ENCODE measurements around the gene SLC16A3. TPM values are rescaled to one million over a fixed set of nuclear protein-coding genes. Genes with fewer than 3 reads are reported as not detected.

Gene SLC16A3
- total RNA-seq, 1 donor from 2014 or later, result 162 TPM

GRCh38 chr17:82273327-82274133 lies 44.7 kb downstream of the SLC16A3 start, which contains the start of gene CSNK1D:
TSS of gene CSNK1D (minus strand) at chr17:82273700. CDS start at chr17:82273381, 319 bp downstream.
- intact Hi-C loops (cut with micrococcal nuclease), result loop anchor here (1.0 to 5.0 kb wide), 3 partner anchors 19 to 48 kb away; no protein-coding TSS in a partner anchor
- peaks cover 35% of the 10 kb centered on the region for H3K4me1 Mint-ChIP-seq
- peaks cover 37% of the 10 kb centered on the region for H3K36me3 Mint-ChIP-seq (ENCODE audit: low read depth)
- no peaks in the 10 kb centered on the region for H3K9me3 Mint-ChIP-seq
- peak within 1 kb of the TSS; percentile 88 for H3K4me3 Mint-ChIP-seq
- peaks cover 2% of the 10 kb centered on the region for H3K27me3 Mint-ChIP-seq
- peak; percentile 97 for DNase-seq
- H3K27ac Mint-ChIP-seq, result peak within 1 kb of the TSS; percentile 100

- Mint-ChIP-seq H3K36me3 (ENCODE audit: low read depth) (peaks cover 32% of the 10 kb centered on the region), H3K27me3 (peaks cover 2% of the 10 kb centered on the region), H3K4me3 (peak overlapping the region; percentile 88), H3K9me3 (no peaks in the 10 kb centered on the region), H3K27ac (no peak overlapping the region), H3K4me1 (peaks cover 29% of the 10 kb centered on the region)
- intact Hi-C loops (cut with micrococcal nuclease), result loop anchor here (5.0 kb wide), 1 partner anchor 37 kb away; no protein-coding TSS in a partner anchor
- DNase-seq, result no peak
These were observed 45.5 kb downstream of the SLC16A3 start for GRCh38 chr17:82274134-82275020.

- Mint-ChIP-seq H3K36me3 (ENCODE audit: low read depth) (peaks cover 25% of the 10 kb centered on the region), H3K4me1 (peaks cover 22% of the 10 kb centered on the region), H3K9me3 (no peaks in the 10 kb centered on the region), H3K27ac (no peak overlapping the region), H3K27me3 (peaks cover 2% of the 10 kb centered on the region), H3K4me3 (peak overlapping the region; percentile 30)
- intact Hi-C loops (cut with micrococcal nuclease), result no loop called here
- DNase-seq, result no peak
These were observed 46.5 kb downstream of the SLC16A3 start for GRCh38 chr17:82275326-82275725.

GRCh38 chr17:82276938-82277337 lies 48.1 kb downstream of the SLC16A3 start:
- Mint-ChIP-seq H3K36me3 (ENCODE audit: low read depth) (peaks cover 9% of the 10 kb centered on the region), H3K27me3 (peaks cover 2% of the 10 kb centered on the region), H3K4me3 (no peak overlapping the region), H3K27ac (peak overlapping the region; percentile 32), H3K9me3 (no peaks in the 10 kb centered on the region), H3K4me1 (peaks cover 16% of the 10 kb centered on the region)
- intact Hi-C loops (cut with micrococcal nuclease), result no loop called here
- DNase-seq, result no peak

- H3K9me3 Mint-ChIP-seq, result no peaks in the 10 kb centered on the region
- intact Hi-C loops (cut with micrococcal nuclease), result no loop called here
These were observed 49.0 kb downstream of the SLC16A3 start for GRCh38 chr17:82277851-82278250.

GRCh38 chr17:82278308-82278707 lies 49.5 kb downstream of the SLC16A3 start:
- Mint-ChIP-seq H3K27ac (no peak overlapping the region), H3K27me3 (peaks cover 2% of the 10 kb centered on the region), H3K9me3 (no peaks in the 10 kb centered on the region), H3K36me3 (ENCODE audit: low read depth) (peaks cover 2% of the 10 kb centered on the region), H3K4me3 (no peak overlapping the region), H3K4me1 (peaks cover 11% of the 10 kb centered on the region)
- intact Hi-C loops (cut with micrococcal nuclease), result no loop called here
- no peak for DNase-seq

More at GRCh38 chr17:82277851-82278250, 49.0 kb downstream of the SLC16A3 start:
- Mint-ChIP-seq H3K4me3 (no peak overlapping the region), H3K27ac (no peak overlapping the region), H3K4me1 (peaks cover 9% of the 10 kb centered on the region), H3K36me3 (ENCODE audit: low read depth) (peaks cover 2% of the 10 kb centered on the region), H3K27me3 (peaks cover 2% of the 10 kb centered on the region)
- DNase-seq, result no peak

- no peak overlapping the region for H3K4me3 Mint-ChIP-seq
- no peak for DNase-seq
- intact Hi-C loops (cut with micrococcal nuclease), result no loop called here
- no peaks in the 10 kb centered on the region for H3K9me3 Mint-ChIP-seq
- H3K27ac Mint-ChIP-seq, result no peak overlapping the region
- peaks cover 16% of the 10 kb centered on the region for H3K4me1 Mint-ChIP-seq
- no peaks in the 10 kb centered on the region for H3K36me3 Mint-ChIP-seq (ENCODE audit: low read depth)
- H3K27me3 Mint-ChIP-seq, result peaks cover 2% of the 10 kb centered on the region
These were observed 50.0 kb downstream of the SLC16A3 start for GRCh38 chr17:82278786-82279391.

GRCh38 chr17:82280537-82280936 lies 51.7 kb downstream of the SLC16A3 start:
- no peaks in the 10 kb centered on the region for H3K36me3 Mint-ChIP-seq (ENCODE audit: low read depth)
- H3K4me1 Mint-ChIP-seq, result peaks cover 13% of the 10 kb centered on the region
- no peaks in the 10 kb centered on the region for H3K9me3 Mint-ChIP-seq
- peaks cover 2% of the 10 kb centered on the region for H3K27me3 Mint-ChIP-seq
- no peak for DNase-seq
- intact Hi-C loops (cut with micrococcal nuclease), result no loop called here
- H3K27ac Mint-ChIP-seq, result no peak overlapping the region
- H3K4me3 Mint-ChIP-seq, result no peak overlapping the region

GRCh38 chr17:82281076-82281475 lies 52.2 kb downstream of the SLC16A3 start:
- DNase-seq, result no peak
- no peak overlapping the region for H3K27ac Mint-ChIP-seq
- H3K27me3 Mint-ChIP-seq, result peaks cover 2% of the 10 kb centered on the region
- no peaks in the 10 kb centered on the region for H3K9me3 Mint-ChIP-seq
- intact Hi-C loops (cut with micrococcal nuclease), result no loop called here
- H3K36me3 Mint-ChIP-seq (ENCODE audit: low read depth), result no peaks in the 10 kb centered on the region
- no peak overlapping the region for H3K4me3 Mint-ChIP-seq
- H3K4me1 Mint-ChIP-seq, result peaks cover 13% of the 10 kb centered on the region

- H3K27ac Mint-ChIP-seq, result no peak overlapping the region
- intact Hi-C loops (cut with micrococcal nuclease), result no loop called here
- peaks cover 2% of the 10 kb centered on the region for H3K27me3 Mint-ChIP-seq
- peaks cover 13% of the 10 kb centered on the region for H3K4me1 Mint-ChIP-seq
- H3K9me3 Mint-ChIP-seq, result no peaks in the 10 kb centered on the region
- no peak overlapping the region for H3K4me3 Mint-ChIP-seq
- no peak for DNase-seq
- no peaks in the 10 kb centered on the region for H3K36me3 Mint-ChIP-seq (ENCODE audit: low read depth)
These were observed 52.8 kb downstream of the SLC16A3 start for GRCh38 chr17:82281502-82282238.

- Mint-ChIP-seq H3K4me1 (peaks cover 16% of the 10 kb centered on the region), H3K36me3 (ENCODE audit: low read depth) (no peaks in the 10 kb centered on the region), H3K27me3 (peaks cover 2% of the 10 kb centered on the region), H3K9me3 (no peaks in the 10 kb centered on the region), H3K27ac (no peak overlapping the region), H3K4me3 (no peak overlapping the region)
- no peak for DNase-seq
- intact Hi-C loops (cut with micrococcal nuclease), result no loop called here
These were observed 53.7 kb downstream of the SLC16A3 start for GRCh38 chr17:82282239-82283207.

- H3K9me3 Mint-ChIP-seq, result no peaks in the 10 kb centered on the region
- no peak overlapping the region for H3K4me3 Mint-ChIP-seq
- peaks cover 21% of the 10 kb centered on the region for H3K4me1 Mint-ChIP-seq
- H3K27ac Mint-ChIP-seq, result peak overlapping the region; percentile 69
- no peaks in the 10 kb centered on the region for H3K36me3 Mint-ChIP-seq (ENCODE audit: low read depth)
- peaks cover under 1% of the 10 kb centered on the region for H3K27me3 Mint-ChIP-seq
- peak; percentile 63 for DNase-seq
- intact Hi-C loops (cut with micrococcal nuclease), result no loop called here
These were observed 54.4 kb downstream of the SLC16A3 start for GRCh38 chr17:82283208-82283749.
